Type B pancreatic cell (in vitro differentiated cells): Measurements from ENCODE around the gene SPIN1. TPM values are rescaled to one million over a fixed set of nuclear protein-coding genes. Genes with fewer than 3 reads are reported as not detected.

Experiments used
- DNase-seq: peaks from one replicate; pipeline ENCODE4 v3.0.0; 2021; ENCODE audit warnings: mixed read lengths; ENCODE audit not compliant: unreplicated experiment; ENCODE audit errors: extremely low spot score
- H3K27ac Mint-ChIP-seq: 2 replicates; pipeline ENCODE4 v1.8.0; 2021; ENCODE audit warnings: mild to moderate bottlenecking, mixed read lengths
- H3K27me3 Mint-ChIP-seq: 2 replicates; pipeline ENCODE4 v1.8.0; 2021; ENCODE audit warnings: mixed read lengths
- H3K36me3 Mint-ChIP-seq: 2 replicates; pipeline ENCODE4 v1.8.0; 2021; ENCODE audit warnings: mixed read lengths
- H3K4me1 Mint-ChIP-seq: one replicate; pipeline ENCODE4 v1.8.0; 2021; ENCODE audit warnings: mixed read lengths; ENCODE audit not compliant: unreplicated experiment
- H3K4me3 Mint-ChIP-seq: 2 replicates; pipeline ENCODE4 v1.8.0; 2021; ENCODE audit warnings: mild to moderate bottlenecking, mixed read lengths
- H3K9me3 Mint-ChIP-seq: 2 replicates; pipeline ENCODE4 v1.8.0; 2021; ENCODE audit warnings: mixed read lengths
- total RNA-seq: library from RNA; stranded (reverse); gene quantifications from 2 replicates; pipeline ENCODE4 v1.2.1, GENCODE V29; 2021; ENCODE audit warnings: low replicate concordance
- TF ChIP-seq, protein P1 (sequence below): fragments of 200-600 bp; sonication (generic); conservative IDR thresholded peaks from 2 replicates; pipeline ENCODE4 v1.5.0; 2021; ENCODE audit warnings: antibody characterized with exemption, mild to moderate bottlenecking

The SPIN1 gene
- total RNA-seq, 1 donor from 2014 or later: 107 TPM

DNA sequence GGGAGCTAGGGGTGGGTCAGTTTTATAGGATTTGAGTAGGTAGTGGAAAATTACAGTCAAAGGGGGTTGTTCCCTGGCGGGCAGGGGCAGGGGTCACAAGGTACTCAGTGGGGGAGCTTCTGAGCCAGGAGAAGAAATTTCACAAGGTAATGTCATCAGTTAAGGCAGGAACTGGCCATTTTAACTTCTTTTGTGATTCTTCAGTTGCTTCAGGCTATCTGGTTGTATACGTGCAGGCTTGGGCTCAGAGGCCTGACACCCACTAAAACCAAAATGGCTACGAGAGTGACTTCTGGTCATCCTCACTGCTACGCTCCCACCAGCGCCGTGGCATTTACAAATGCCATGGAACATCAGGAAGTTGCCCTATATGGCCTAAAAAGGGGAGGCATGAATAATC is 126.0 kb downstream of the SPIN1 start:
- no peak for DNase-seq
- Mint-ChIP-seq H3K9me3 (no peaks in the 10 kb centered on the region), H3K4me1 (peaks cover 7% of the 10 kb centered on the region), H3K36me3 (no peaks in the 10 kb centered on the region), H3K27ac (no peak overlapping the region), H3K4me3 (no peak overlapping the region), H3K27me3 (no peaks in the 10 kb centered on the region)
- TF ChIP-seq, protein P1, sequence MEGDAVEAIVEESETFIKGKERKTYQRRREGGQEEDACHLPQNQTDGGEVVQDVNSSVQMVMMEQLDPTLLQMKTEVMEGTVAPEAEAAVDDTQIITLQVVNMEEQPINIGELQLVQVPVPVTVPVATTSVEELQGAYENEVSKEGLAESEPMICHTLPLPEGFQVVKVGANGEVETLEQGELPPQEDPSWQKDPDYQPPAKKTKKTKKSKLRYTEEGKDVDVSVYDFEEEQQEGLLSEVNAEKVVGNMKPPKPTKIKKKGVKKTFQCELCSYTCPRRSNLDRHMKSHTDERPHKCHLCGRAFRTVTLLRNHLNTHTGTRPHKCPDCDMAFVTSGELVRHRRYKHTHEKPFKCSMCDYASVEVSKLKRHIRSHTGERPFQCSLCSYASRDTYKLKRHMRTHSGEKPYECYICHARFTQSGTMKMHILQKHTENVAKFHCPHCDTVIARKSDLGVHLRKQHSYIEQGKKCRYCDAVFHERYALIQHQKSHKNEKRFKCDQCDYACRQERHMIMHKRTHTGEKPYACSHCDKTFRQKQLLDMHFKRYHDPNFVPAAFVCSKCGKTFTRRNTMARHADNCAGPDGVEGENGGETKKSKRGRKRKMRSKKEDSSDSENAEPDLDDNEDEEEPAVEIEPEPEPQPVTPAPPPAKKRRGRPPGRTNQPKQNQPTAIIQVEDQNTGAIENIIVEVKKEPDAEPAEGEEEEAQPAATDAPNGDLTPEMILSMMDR: no peak

DNA sequence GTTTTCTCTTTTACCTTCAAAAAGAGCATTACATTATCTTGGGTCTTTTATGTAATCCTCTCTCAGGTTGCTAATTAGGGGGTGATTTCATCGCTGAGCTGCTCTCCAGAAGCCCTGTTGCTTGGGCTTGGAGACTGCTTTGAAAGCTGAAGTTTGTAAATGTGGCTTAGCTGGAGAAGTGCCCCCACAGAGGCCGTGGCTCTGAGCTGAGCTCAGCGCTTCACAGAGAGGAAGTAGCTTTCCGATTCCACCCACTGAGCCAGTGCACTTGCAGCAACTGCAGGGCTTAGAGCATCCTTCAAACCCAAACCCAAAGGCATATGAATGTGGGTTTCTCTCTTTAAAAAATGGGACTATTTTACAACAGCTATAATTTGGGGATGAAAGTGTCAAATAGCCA is 133.1 kb downstream of the SPIN1 start:
- Mint-ChIP-seq H3K27me3 (no peaks in the 10 kb centered on the region), H3K4me3 (no peak overlapping the region), H3K27ac (no peak overlapping the region), H3K36me3 (no peaks in the 10 kb centered on the region), H3K9me3 (no peaks in the 10 kb centered on the region), H3K4me1 (peaks cover 12% of the 10 kb centered on the region)
- TF ChIP-seq, protein P1: no peak
- no peak for DNase-seq

GRCh38 chr9:88522360-88522759 is 134.1 kb downstream of the SPIN1 start:
- Mint-ChIP-seq H3K27me3 (no peaks in the 10 kb centered on the region), H3K9me3 (no peaks in the 10 kb centered on the region), H3K4me3 (no peak overlapping the region), H3K36me3 (no peaks in the 10 kb centered on the region), H3K27ac (no peak overlapping the region), H3K4me1 (peaks cover 12% of the 10 kb centered on the region)
- TF ChIP-seq, protein P1: no peak
- no peak for DNase-seq

- DNase-seq: no peak
- Mint-ChIP-seq H3K27ac (no peak overlapping the region), H3K27me3 (no peaks in the 10 kb centered on the region), H3K4me1 (peaks cover 12% of the 10 kb centered on the region), H3K4me3 (no peak overlapping the region), H3K36me3 (no peaks in the 10 kb centered on the region), H3K9me3 (no peaks in the 10 kb centered on the region)
- TF ChIP-seq, protein P1: no peak
Measured at GRCh38 chr9:88523056-88523455, 134.8 kb downstream of the SPIN1 start.

- Mint-ChIP-seq H3K36me3 (no peaks in the 10 kb centered on the region), H3K27me3 (peaks cover 4% of the 10 kb centered on the region), H3K4me3 (no peak overlapping the region), H3K4me1 (peaks cover 22% of the 10 kb centered on the region), H3K27ac (no peak overlapping the region), H3K9me3 (no peaks in the 10 kb centered on the region)
- DNase-seq: no peak
- TF ChIP-seq, protein P1: no peak
Measured at GRCh38 chr9:88524911-88525310, 136.7 kb downstream of the SPIN1 start.

GRCh38 chr9:88527618-88528017 is 139.4 kb downstream of the SPIN1 start:
- H3K4me3 Mint-ChIP-seq: no peak overlapping the region
- no peak overlapping the region for H3K27ac Mint-ChIP-seq
- H3K36me3 Mint-ChIP-seq: no peaks in the 10 kb centered on the region
- no peaks in the 10 kb centered on the region for H3K9me3 Mint-ChIP-seq
- H3K27me3 Mint-ChIP-seq: peaks cover 12% of the 10 kb centered on the region
- DNase-seq: no peak
- TF ChIP-seq, protein P1: no peak
- H3K4me1 Mint-ChIP-seq: peaks cover 31% of the 10 kb centered on the region
